Neuronal stem cell (in vitro differentiated cells): ENCODE results near the gene RHBG.

Experiments
- DNase-seq: peaks from one replicate; pipeline ENCODE4 v3.0.0-alpha.2; 2013; ENCODE audit warnings: low spot score
- H2AFZ ChIP-seq: one replicate; pipeline ENCODE4 v1.6.1; 2013; ENCODE audit warnings: mild to moderate bottlenecking, low read length, inconsistent platforms
- H2AK5ac ChIP-seq: 2 replicates; pipeline ENCODE4 v1.6.1; 2013; ENCODE audit warnings: low read depth, mild to moderate bottlenecking, inconsistent platforms, low read length, moderate library complexity, mixed read lengths
- H2BK120ac ChIP-seq: 2 replicates; pipeline ENCODE4 v1.6.1; 2013; ENCODE audit warnings: low read depth, mild to moderate bottlenecking, inconsistent platforms, low read length, moderate library complexity, mixed read lengths
- H2BK12ac ChIP-seq: one replicate; pipeline ENCODE4 v1.6.1; 2013; ENCODE audit warnings: low read length, inconsistent platforms
- H2BK15ac ChIP-seq: 2 replicates; pipeline ENCODE4 v1.6.1; 2013; ENCODE audit warnings: mild to moderate bottlenecking, low read length, inconsistent platforms, mixed read lengths
- H2BK5ac ChIP-seq: one replicate; pipeline ENCODE4 v1.6.1; 2013; ENCODE audit warnings: inconsistent platforms, mild to moderate bottlenecking, low read length, moderate library complexity
- H3K14ac ChIP-seq: one replicate; pipeline ENCODE4 v1.6.1; 2013; ENCODE audit warnings: low read length, inconsistent platforms
- H3K18ac ChIP-seq: 2 replicates; pipeline ENCODE4 v1.6.1; 2013; ENCODE audit warnings: low read length, inconsistent platforms
- H3K23ac ChIP-seq: 2 replicates; pipeline ENCODE4 v1.6.1; 2013; ENCODE audit warnings: low read depth, mild to moderate bottlenecking, mixed read lengths, low read length, inconsistent platforms; ENCODE audit not compliant: poor library complexity
- H3K27ac ChIP-seq: replicated peaks from 3 replicates; pipeline ENCODE4 v1.5.1; 2013; ENCODE audit warnings: low read length, inconsistent platforms
- H3K27me3 ChIP-seq, 3 experiments: 2 replicates each; pipeline ENCODE4 v1.6.1; 2013; ENCODE audit warnings: low read length in 3 of 3, mild to moderate bottlenecking in 2 of 3, inconsistent platforms in 1 of 3, low read depth in 1 of 3, mixed read lengths in 1 of 3, moderate library complexity in 1 of 3; ENCODE audit not compliant: control insufficient read depth in 3 of 3, insufficient read depth in 3 of 3
- H3K36me3 ChIP-seq, 2 donors: replicated peaks in 1 of 2; 2 replicates each; pipeline ENCODE4 v1.6.1; 2013; ENCODE audit warnings: low read length in 2 of 2; ENCODE audit not compliant: control insufficient read depth in 2 of 2, insufficient read depth in 2 of 2
- H3K4ac ChIP-seq: 2 replicates; pipeline ENCODE4 v1.6.1; 2013; ENCODE audit warnings: inconsistent platforms, mild to moderate bottlenecking, low read length, moderate library complexity
- H3K4me1 ChIP-seq, 2 donors: 1 replicate in 1 of 2; 2 replicates in 1 of 2; pipeline ENCODE4 v1.6.1; 2013; ENCODE audit warnings: low read length in 2 of 2, low read depth in 1 of 2; ENCODE audit not compliant: control insufficient read depth in 2 of 2, insufficient read depth in 1 of 2
- H3K4me2 ChIP-seq: one replicate; pipeline ENCODE4 v1.6.1; 2013; ENCODE audit warnings: mild to moderate bottlenecking, low read length, inconsistent platforms; ENCODE audit not compliant: insufficient read depth, poor library complexity, severe bottlenecking
- H3K4me3 ChIP-seq, 2 donors: 2 replicates each; pipeline ENCODE4 v1.5.1; 2013; ENCODE audit warnings: low read length in 2 of 2, mild to moderate bottlenecking in 2 of 2, inconsistent platforms in 1 of 2, moderate library complexity in 1 of 2
- H3K79me1 ChIP-seq: one replicate; pipeline ENCODE4 v1.6.1; 2013; ENCODE audit warnings: low read depth, mild to moderate bottlenecking, inconsistent platforms, low read length, moderate library complexity
- H3K9ac ChIP-seq: one replicate; pipeline ENCODE4 v1.6.1; 2013; ENCODE audit warnings: mild to moderate bottlenecking, low read depth, low read length, inconsistent platforms; ENCODE audit not compliant: poor library complexity
- H3K9me3 ChIP-seq, 2 donors: replicated peaks in 1 of 2; 2 replicates each; pipeline versions ENCODE3 to v1.6.1; 2013; ENCODE audit warnings: low read length in 2 of 2, mild to moderate bottlenecking in 2 of 2, inconsistent platforms in 1 of 2, low read depth in 1 of 2, mixed read lengths in 1 of 2, moderate library complexity in 1 of 2; ENCODE audit not compliant: control insufficient read depth in 2 of 2, insufficient read depth in 1 of 2
- H4K8ac ChIP-seq: one replicate; pipeline ENCODE4 v1.6.1; 2013; ENCODE audit warnings: low read depth, mild to moderate bottlenecking, inconsistent platforms, low read length, moderate library complexity
- H4K91ac ChIP-seq: one replicate; pipeline ENCODE4 v1.6.1; 2013; ENCODE audit warnings: low read length, low read depth, mild to moderate bottlenecking, inconsistent platforms; ENCODE audit not compliant: poor library complexity
- whole genome bisulfite sequencing, 2 donors: extraction: QIAGEN DNeasy Blood & Tissue Kit; methylation state at CpG; one replicate each; pipeline ENCODE4 v1.1.7; 2013; ENCODE audit warnings: missing lambda C conversion rate in 2 of 2, mixed read lengths in 1 of 2; ENCODE audit not compliant: insufficient read length in 2 of 2, insufficient replicate concordance in 1 of 2; ENCODE audit errors: extremely low coverage in 2 of 2; 5-methylcytosine and 5-hydroxymethylcytosine counted together

The RHBG gene

DNA sequence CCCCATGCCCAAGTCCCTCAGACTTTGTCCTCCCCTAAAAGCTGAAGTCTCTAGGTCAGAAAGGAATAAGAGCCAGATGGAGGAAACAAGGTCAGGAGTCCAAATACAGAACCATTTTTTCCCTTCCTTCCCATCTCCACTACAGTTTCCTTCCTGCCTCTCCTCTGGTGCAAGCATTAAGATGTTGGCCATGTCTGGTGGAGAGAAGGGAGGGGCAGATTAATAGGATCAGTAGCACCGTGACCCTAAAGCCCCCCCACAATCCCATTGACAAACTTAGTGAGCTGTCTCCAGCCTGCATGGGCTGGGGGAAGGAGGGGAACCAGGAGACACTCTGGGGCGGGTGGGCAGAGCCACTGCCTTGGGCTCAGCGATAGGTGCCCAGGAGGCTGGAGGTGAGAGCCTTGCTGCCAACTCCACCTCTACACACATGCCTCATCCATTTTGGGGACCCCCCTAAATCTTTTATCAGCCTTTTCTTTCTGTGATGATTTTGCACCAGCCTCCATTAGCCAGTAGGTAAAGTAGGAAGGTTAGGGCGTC lies 59.8 kb downstream of the RHBG start:
- H3K23ac ChIP-seq = no peak overlapping the region
- no peak overlapping the region for H2BK5ac ChIP-seq
- no peak overlapping the region for H2BK15ac ChIP-seq
- peaks cover 2 to 14% of the 10 kb centered on the region in 2 donors for H3K4me1 ChIP-seq
- H3K4ac ChIP-seq = no peak overlapping the region
- no peak overlapping the region for H3K4me3 ChIP-seq
- H4K91ac ChIP-seq = no peak overlapping the region
- no peak overlapping the region for H2BK120ac ChIP-seq
- no peak overlapping the region for H2AK5ac ChIP-seq
- H3K14ac ChIP-seq = no peak overlapping the region
- no peak overlapping the region for H3K9ac ChIP-seq
- no peak overlapping the region for H2AFZ ChIP-seq
- no peaks in the 10 kb centered on the region for H3K9me3 ChIP-seq
- no peak overlapping the region for H3K27ac ChIP-seq
- H3K79me1 ChIP-seq = no peaks in the 10 kb centered on the region
- WGBS, 2 donors = no CpG with 5 or more reads among the region's 4 CpGs
- no peak overlapping the region for H2BK12ac ChIP-seq
- H4K8ac ChIP-seq = no peak overlapping the region
- no peak overlapping the region for H3K4me2 ChIP-seq
- peaks cover 35 to 98% (median 96%) of the 10 kb centered on the region in 3 experiments for H3K27me3 ChIP-seq
- no peak for DNase-seq
- no peak overlapping the region for H3K18ac ChIP-seq
- H3K36me3 ChIP-seq = no peaks in the 10 kb centered on the region

DNA sequence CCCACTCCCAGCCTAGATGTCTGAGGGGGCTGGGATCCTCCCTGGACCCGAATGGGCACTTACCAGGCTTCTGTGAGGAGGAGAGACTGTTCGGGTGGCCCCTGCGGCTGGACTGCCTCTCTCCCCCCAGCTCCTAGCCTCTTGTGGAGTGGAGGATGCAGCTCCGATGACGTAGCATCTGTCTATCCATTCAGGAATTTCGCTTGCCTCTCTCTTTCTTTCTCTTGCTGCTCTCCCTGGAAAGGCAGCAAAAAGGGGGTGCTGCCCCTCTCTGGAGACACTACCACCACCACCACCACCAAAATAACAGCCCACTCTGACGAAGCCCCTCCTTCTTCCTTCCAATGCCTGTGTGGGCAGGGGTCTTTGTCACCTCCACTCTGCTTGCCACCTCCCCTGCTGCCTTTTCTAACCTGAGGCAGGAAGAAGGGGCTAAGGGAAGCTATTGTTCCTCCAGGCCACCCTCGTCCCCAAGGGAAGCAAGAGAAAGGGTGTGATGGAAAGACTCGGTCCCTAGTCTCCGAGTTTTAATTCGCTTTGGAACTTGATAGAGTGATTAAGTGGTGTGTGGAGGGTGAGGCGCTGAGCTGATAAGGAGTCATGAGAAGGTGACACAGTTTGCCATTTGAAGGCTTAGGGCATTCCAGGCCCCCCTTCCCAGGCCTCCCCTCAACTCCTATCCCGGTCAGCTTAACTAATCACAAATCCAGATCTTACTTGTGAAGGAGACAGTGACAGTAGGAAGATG lies 60.5 kb downstream of the RHBG start:
- Histone ChIP-seq H3K9ac (no peak overlapping the region), H2AK5ac (no peak overlapping the region), H3K4me3 (peak overlapping the region in 1 of 2 donors; percentile 32), H3K9me3 (no peaks in the 10 kb centered on the region), H4K8ac (no peak overlapping the region), H3K4me1 (peaks cover 2 to 14% of the 10 kb centered on the region in 2 donors), H3K4me2 (no peak overlapping the region), H3K27me3 (peaks cover 37 to 98% (median 96%) of the 10 kb centered on the region in 3 experiments), H3K27ac (no peak overlapping the region), H3K23ac (no peak overlapping the region), H3K36me3 (no peaks in the 10 kb centered on the region), H2BK15ac (no peak overlapping the region), H3K4ac (no peak overlapping the region), H2BK12ac (no peak overlapping the region), H2AFZ (no peak overlapping the region), H2BK5ac (no peak overlapping the region), H3K79me1 (no peaks in the 10 kb centered on the region), H2BK120ac (no peak overlapping the region), H3K14ac (no peak overlapping the region), H4K91ac (no peak overlapping the region), H3K18ac (no peak overlapping the region)
- no peak for DNase-seq
- no CpG with 5 or more reads among the region's 13 CpGs for WGBS, 2 donors

DNA sequence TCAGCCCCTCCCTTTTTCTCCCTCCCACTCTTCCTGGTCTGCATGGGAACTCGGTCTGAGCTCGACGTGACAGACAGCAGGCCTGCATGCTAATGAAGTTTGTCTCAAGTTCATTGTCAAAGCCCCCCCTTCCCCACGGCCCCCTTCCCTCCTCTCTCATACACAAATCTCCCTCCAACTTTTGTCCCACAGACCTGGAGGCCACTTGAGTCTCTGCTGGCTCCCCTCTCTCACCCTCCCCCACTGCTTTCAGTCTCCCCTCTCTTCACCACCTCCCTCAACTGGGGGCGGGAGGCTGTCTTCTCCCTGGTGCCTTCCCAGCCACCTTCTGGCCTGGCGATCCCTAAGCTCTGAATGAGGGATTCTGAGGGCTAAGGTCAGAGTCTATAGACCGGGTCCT lies 61.3 kb downstream of the RHBG start:
- Histone ChIP-seq H3K4me3 (no peak overlapping the region), H2BK5ac (no peak overlapping the region), H3K4me2 (no peak overlapping the region), H2BK120ac (no peak overlapping the region), H4K91ac (no peak overlapping the region), H3K79me1 (no peaks in the 10 kb centered on the region), H3K27ac (no peak overlapping the region), H4K8ac (no peak overlapping the region), H3K23ac (no peak overlapping the region), H3K36me3 (no peaks in the 10 kb centered on the region), H2AK5ac (no peak overlapping the region), H3K9ac (no peak overlapping the region), H3K27me3 (peaks cover 40 to 98% (median 96%) of the 10 kb centered on the region in 3 experiments), H3K4ac (no peak overlapping the region), H2AFZ (no peak overlapping the region), H2BK12ac (no peak overlapping the region), H3K14ac (no peak overlapping the region), H2BK15ac (no peak overlapping the region), H3K9me3 (peaks cover 0 to 2% of the 10 kb centered on the region in 2 donors), H3K4me1 (peaks cover 2 to 17% of the 10 kb centered on the region in 2 donors), H3K18ac (no peak overlapping the region)
- WGBS, 2 donors = no CpG with 5 or more reads among the region's 7 CpGs
- no peak for DNase-seq

DNA sequence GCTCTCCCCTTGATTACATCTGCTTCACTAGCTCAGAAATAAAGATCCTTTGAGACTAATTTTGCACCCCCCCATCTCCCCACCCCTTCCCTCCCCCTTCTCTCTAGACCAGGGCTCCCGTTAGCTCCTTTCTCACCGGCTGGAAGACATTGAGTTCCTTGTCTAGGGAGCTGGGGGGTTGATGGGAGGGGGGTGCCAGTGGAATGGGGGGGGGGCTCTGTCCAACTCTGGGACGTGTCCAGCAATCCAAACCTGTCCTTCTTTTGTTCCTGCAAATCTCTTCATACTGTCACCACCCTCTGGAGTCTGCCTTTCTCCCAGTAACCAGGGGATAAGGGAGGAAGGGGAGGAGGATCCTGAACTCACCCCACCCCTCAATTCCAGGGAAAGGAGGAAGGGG lies 61.9 kb downstream of the RHBG start:
- no peak overlapping the region for H2BK15ac ChIP-seq
- no peak overlapping the region for H2BK5ac ChIP-seq
- H4K8ac ChIP-seq = no peak overlapping the region
- H3K23ac ChIP-seq = no peak overlapping the region
- no peaks in the 10 kb centered on the region for H3K36me3 ChIP-seq
- H3K27ac ChIP-seq = no peak overlapping the region
- H3K4me3 ChIP-seq = no peak overlapping the region
- H2BK12ac ChIP-seq = no peak overlapping the region
- no peak overlapping the region for H3K9ac ChIP-seq
- H3K79me1 ChIP-seq = no peaks in the 10 kb centered on the region
- no peak overlapping the region for H3K4ac ChIP-seq
- no peak overlapping the region for H3K4me2 ChIP-seq
- DNase-seq = no peak
- no peak overlapping the region for H3K18ac ChIP-seq
- no peak overlapping the region for H4K91ac ChIP-seq
- H2AK5ac ChIP-seq = no peak overlapping the region
- H2AFZ ChIP-seq = no peak overlapping the region
- peaks cover 2 to 17% of the 10 kb centered on the region in 2 donors for H3K4me1 ChIP-seq
- WGBS, 2 donors = no CpG with 5 or more reads among the region's 3 CpGs
- H2BK120ac ChIP-seq = no peak overlapping the region
- H3K9me3 ChIP-seq = peaks cover 0 to 2% of the 10 kb centered on the region in 2 donors
- H3K27me3 ChIP-seq = peaks cover 45 to 99% (median 98%) of the 10 kb centered on the region in 3 experiments
- H3K14ac ChIP-seq = no peak overlapping the region
